DND-41 (cell line): ENCODE measurements around the gene PTPN3.

Experiments used
- ATAC-seq: fragments of 200-7000 bp; cut with Tn5 transposase; 3 replicates; pipeline ENCODE4 v1.9.1; 2021; ENCODE audit warnings: low read depth; ENCODE audit not compliant: insufficient read depth
- DNase-seq: peaks from one replicate; pipeline ENCODE4 v3.0.0-alpha.2; 2020
- H2AFZ ChIP-seq: 2 replicates; pipeline ENCODE4 v1.6.0; 2012; ENCODE audit warnings: low read depth, low read length
- H3K27ac ChIP-seq: 2 replicates; pipeline ENCODE4 v1.5.1; 2012; ENCODE audit warnings: low read length, inconsistent platforms
- H3K27me3 ChIP-seq: fragments of 200-600 bp; sonication (generic); 2 replicates; pipeline ENCODE4 v1.6.0; 2012; ENCODE audit warnings: low read length, mild to moderate bottlenecking, inconsistent platforms; ENCODE audit not compliant: insufficient read depth, poor library complexity
- H3K36me3 ChIP-seq: 2 replicates; pipeline ENCODE4 v1.5.1; 2012; ENCODE audit warnings: low read length, inconsistent platforms; ENCODE audit not compliant: insufficient read depth
- H3K4me1 ChIP-seq: 2 replicates; pipeline ENCODE4 v1.5.1; 2012; ENCODE audit warnings: mild to moderate bottlenecking, low read length; ENCODE audit not compliant: insufficient read depth
- H3K4me2 ChIP-seq: 2 replicates; pipeline ENCODE4 v1.6.0; 2012; ENCODE audit warnings: mild to moderate bottlenecking, moderate library complexity, low read length, inconsistent platforms; ENCODE audit not compliant: insufficient read depth
- H3K4me3 ChIP-seq, 2 experiments: fragments of 200-600 bp in 1 of 2; shearing (Covaris generic) in 1 of 2; 2 replicates each; pipeline ENCODE4 v1.5.1; 2012 to 2016; ENCODE audit warnings: inconsistent platforms in 2 of 2, low read length in 2 of 2, mild to moderate bottlenecking in 2 of 2, low read depth in 1 of 2, moderate library complexity in 1 of 2
- H3K79me2 ChIP-seq: 2 replicates; pipeline ENCODE4 v1.6.0; 2012; ENCODE audit warnings: low read length, inconsistent platforms; ENCODE audit not compliant: insufficient read depth
- H3K9ac ChIP-seq: 2 replicates; pipeline ENCODE4 v1.6.0; 2012; ENCODE audit warnings: low read depth, mild to moderate bottlenecking, inconsistent platforms, low read length, moderate library complexity
- H3K9me3 ChIP-seq: 2 replicates; pipeline ENCODE4 v1.5.1; 2012; ENCODE audit warnings: low read length, moderate library complexity, mild to moderate bottlenecking, inconsistent platforms; ENCODE audit not compliant: insufficient read depth, severe bottlenecking
- H4K20me1 ChIP-seq: 2 replicates; pipeline ENCODE4 v1.6.0; 2012; ENCODE audit warnings: low read length; ENCODE audit not compliant: insufficient read depth
- EZH2 ChIP-seq: IDR thresholded peaks from 3 replicates; pipeline ENCODE4 v1.6.1; 2012; ENCODE audit warnings: borderline replicate concordance, low read depth, mild to moderate bottlenecking, moderate library complexity, low read length, inconsistent platforms; ENCODE audit not compliant: severe bottlenecking
- TF ChIP-seq, protein P1 (sequence below): IDR thresholded peaks from 2 replicates; pipeline ENCODE4 v1.5.1; 2012; ENCODE audit warnings: borderline replicate concordance, low read length, moderate library complexity, mild to moderate bottlenecking; ENCODE audit not compliant: poor library complexity, severe bottlenecking; ENCODE audit errors: extremely low read depth

The PTPN3 gene

DNA sequence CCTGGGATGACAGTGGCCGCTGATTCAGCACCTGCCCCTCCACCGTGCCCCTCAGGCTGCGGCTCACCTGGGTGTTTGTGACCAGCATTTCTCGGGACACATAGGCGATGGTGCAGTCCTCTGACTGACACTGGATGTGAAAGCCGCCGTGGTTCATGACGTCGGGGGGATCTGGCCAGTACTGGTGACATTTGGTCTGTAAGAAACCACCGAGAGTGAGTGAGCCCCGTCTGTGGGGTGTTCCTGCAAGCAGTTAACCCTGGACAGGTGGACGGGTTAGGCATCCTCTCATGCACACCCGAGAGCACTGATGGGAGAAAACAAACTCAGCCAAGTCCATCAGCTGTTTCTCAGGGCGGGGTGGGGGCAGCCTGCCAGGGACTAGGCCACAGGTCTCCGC lies 114.8 kb downstream of the PTPN3 start:
- Histone ChIP-seq H3K9me3 (no peaks in the 10 kb centered on the region), H2AFZ (no peak overlapping the region)
- no peak for ATAC-seq

DNA sequence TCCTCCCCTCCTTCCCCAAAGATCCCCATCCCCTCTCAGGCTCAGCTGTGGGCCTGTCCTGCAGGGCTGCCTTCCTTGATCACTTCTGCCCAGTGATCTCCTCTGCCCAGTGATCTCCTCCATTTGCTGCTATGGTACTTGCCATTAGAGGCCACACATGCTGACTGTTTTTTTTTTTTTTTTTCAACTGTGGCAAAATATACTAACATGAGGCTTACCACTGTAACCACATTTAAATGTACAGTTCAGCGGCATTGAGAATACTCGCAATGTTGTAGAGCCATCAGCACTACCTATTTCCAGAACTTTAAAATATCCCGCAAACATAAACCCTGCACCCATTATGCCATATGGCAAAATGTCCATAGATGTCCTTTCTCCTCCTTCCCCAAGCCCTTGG lies 115.5 kb downstream of the PTPN3 start:
- Histone ChIP-seq H3K27ac (no peak overlapping the region), H3K4me1 (peaks cover 5% of the 10 kb centered on the region), H3K79me2 (no peaks in the 10 kb centered on the region), H2AFZ (no peak overlapping the region), H3K4me2 (no peak overlapping the region), H3K27me3 (no peaks in the 10 kb centered on the region), H3K9ac (no peak overlapping the region), H4K20me1 (no peaks in the 10 kb centered on the region), H3K4me3 (no peak overlapping the region), H3K9me3 (no peaks in the 10 kb centered on the region), H3K36me3 (peaks cover 52% of the 10 kb centered on the region)
- peak; percentile 58; the same call in 2 of the 3 replicates for ATAC-seq
- TF ChIP-seq EZH2 = no peak
- TF ChIP-seq, protein P1, sequence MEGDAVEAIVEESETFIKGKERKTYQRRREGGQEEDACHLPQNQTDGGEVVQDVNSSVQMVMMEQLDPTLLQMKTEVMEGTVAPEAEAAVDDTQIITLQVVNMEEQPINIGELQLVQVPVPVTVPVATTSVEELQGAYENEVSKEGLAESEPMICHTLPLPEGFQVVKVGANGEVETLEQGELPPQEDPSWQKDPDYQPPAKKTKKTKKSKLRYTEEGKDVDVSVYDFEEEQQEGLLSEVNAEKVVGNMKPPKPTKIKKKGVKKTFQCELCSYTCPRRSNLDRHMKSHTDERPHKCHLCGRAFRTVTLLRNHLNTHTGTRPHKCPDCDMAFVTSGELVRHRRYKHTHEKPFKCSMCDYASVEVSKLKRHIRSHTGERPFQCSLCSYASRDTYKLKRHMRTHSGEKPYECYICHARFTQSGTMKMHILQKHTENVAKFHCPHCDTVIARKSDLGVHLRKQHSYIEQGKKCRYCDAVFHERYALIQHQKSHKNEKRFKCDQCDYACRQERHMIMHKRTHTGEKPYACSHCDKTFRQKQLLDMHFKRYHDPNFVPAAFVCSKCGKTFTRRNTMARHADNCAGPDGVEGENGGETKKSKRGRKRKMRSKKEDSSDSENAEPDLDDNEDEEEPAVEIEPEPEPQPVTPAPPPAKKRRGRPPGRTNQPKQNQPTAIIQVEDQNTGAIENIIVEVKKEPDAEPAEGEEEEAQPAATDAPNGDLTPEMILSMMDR = no peak
- DNase-seq = no peak

More for the DNA sequence above, 114.8 kb downstream of the PTPN3 start:
- Histone ChIP-seq H3K36me3 (peaks cover 52% of the 10 kb centered on the region), H3K4me2 (no peak overlapping the region), H3K27me3 (no peaks in the 10 kb centered on the region), H4K20me1 (no peaks in the 10 kb centered on the region), H3K27ac (no peak overlapping the region), H3K9ac (no peak overlapping the region), H3K4me1 (peaks cover 5% of the 10 kb centered on the region), H3K79me2 (no peaks in the 10 kb centered on the region), H3K4me3 (no peak overlapping the region)
- no peak for DNase-seq
- TF ChIP-seq EZH2 = no peak
- TF ChIP-seq, protein P1 = no peak

DNA sequence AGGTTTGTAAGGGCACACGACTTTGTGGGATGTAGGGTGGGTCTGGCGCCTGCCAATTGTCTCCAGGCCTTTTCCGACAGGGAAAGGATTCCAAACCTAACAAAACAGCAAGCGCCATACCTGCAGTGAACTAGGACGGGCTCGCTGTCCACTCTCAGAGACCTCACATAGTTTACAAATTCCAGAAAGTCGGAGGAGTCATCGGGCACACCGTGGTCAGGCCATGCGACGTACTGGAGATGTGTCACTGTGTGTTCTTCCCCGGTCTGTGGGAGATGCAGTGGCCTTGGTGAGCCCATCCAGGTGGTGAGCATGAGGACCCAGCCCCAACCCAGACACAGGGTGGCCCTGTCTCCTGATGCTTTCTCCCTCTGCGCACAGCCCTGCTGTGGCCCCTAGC lies 115.9 kb downstream of the PTPN3 start:
- no peak for TF ChIP-seq EZH2
- TF ChIP-seq, protein P1 = no peak
- Histone ChIP-seq H3K27me3 (no peaks in the 10 kb centered on the region), H3K36me3 (peaks cover 51% of the 10 kb centered on the region), H3K4me1 (peaks cover 5% of the 10 kb centered on the region), H3K4me3 (no peak overlapping the region), H3K79me2 (no peaks in the 10 kb centered on the region), H2AFZ (no peak overlapping the region), H3K9ac (no peak overlapping the region), H3K4me2 (no peak overlapping the region), H4K20me1 (no peaks in the 10 kb centered on the region), H3K9me3 (no peaks in the 10 kb centered on the region), H3K27ac (no peak overlapping the region)
- DNase-seq (no peak), ATAC-seq (no peak)
